ENCODE data around the gene MX1. TPM values are rescaled to one million over a fixed set of nuclear protein-coding genes. Genes with fewer than 3 reads are reported as not detected.

The MX1 gene
- total RNA-seq, 1 donor: 33.3 TPM

- Histone ChIP-seq H3K27me3 (ENCODE audit: insufficient read depth, low read length) (no peaks in the 10 kb centered on the region), H3K36me3 (ENCODE audit: insufficient read depth, low read length) (no peaks in the 10 kb centered on the region), H3K79me2 (ENCODE audit: insufficient read depth, low read length) (no peaks in the 10 kb centered on the region), H3K9me3 (ENCODE audit: low read depth, low read length) (no peaks in the 10 kb centered on the region), H3K4me2 (ENCODE audit: insufficient read depth, low read length) (no peak overlapping the region), H3K4me3 (ENCODE audit: insufficient read depth, low read length) (no peak overlapping the region), H3K27ac (ENCODE audit: low read depth, low read length) (no peak overlapping the region), H4K20me1 (ENCODE audit: insufficient read depth, low read length) (no peaks in the 10 kb centered on the region), H2AFZ (ENCODE audit: low read length) (no peak overlapping the region), H3K4me1 (ENCODE audit: insufficient read depth, low read length) (peaks cover 5% of the 10 kb centered on the region)
- DNase-seq (ENCODE audit: insufficient read length, low spot score, missing footprints): no peak
- TF ChIP-seq, protein P1, sequence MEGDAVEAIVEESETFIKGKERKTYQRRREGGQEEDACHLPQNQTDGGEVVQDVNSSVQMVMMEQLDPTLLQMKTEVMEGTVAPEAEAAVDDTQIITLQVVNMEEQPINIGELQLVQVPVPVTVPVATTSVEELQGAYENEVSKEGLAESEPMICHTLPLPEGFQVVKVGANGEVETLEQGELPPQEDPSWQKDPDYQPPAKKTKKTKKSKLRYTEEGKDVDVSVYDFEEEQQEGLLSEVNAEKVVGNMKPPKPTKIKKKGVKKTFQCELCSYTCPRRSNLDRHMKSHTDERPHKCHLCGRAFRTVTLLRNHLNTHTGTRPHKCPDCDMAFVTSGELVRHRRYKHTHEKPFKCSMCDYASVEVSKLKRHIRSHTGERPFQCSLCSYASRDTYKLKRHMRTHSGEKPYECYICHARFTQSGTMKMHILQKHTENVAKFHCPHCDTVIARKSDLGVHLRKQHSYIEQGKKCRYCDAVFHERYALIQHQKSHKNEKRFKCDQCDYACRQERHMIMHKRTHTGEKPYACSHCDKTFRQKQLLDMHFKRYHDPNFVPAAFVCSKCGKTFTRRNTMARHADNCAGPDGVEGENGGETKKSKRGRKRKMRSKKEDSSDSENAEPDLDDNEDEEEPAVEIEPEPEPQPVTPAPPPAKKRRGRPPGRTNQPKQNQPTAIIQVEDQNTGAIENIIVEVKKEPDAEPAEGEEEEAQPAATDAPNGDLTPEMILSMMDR (IDR thresholded peaks at IDR 0.05; ENCODE audit: extremely low read depth, low read depth, low read length): no peak
Observed at GRCh38 chr21:41466024-41466820, 40.2 kb downstream of the MX1 start.

DNA sequence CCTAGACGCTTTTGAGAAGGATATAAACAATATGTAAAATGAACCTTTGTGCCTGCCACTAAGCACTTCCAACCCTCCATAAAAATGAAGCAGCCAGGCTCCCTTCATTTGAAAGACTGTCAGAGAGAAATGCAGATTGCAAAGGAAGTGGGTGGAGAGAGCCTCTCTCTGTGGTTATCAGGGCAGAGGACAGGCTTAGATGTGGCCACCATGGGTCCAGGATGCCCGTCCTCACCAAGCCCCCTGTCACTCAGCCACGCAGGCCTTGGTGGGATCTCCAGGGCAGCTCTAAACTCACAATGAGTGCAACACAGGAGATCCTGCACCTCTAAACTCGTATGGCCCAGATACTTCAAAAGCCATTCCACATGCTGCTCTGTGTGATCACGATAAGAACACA is 44.0 kb downstream of the MX1 start:
- no peak overlapping the region for H3K4me2 ChIP-seq (ENCODE audit: insufficient read depth, low read length)
- peaks cover 5% of the 10 kb centered on the region for H3K4me1 ChIP-seq (ENCODE audit: insufficient read depth, low read length)
- no peak overlapping the region for H3K27ac ChIP-seq (ENCODE audit: low read depth, low read length)
- no peak overlapping the region for H2AFZ ChIP-seq (ENCODE audit: low read length)
- no peaks in the 10 kb centered on the region for H4K20me1 ChIP-seq (ENCODE audit: insufficient read depth, low read length)
- no peaks in the 10 kb centered on the region for H3K36me3 ChIP-seq (ENCODE audit: insufficient read depth, low read length)
- no peaks in the 10 kb centered on the region for H3K79me2 ChIP-seq (ENCODE audit: insufficient read depth, low read length)
- no peaks in the 10 kb centered on the region for H3K9me3 ChIP-seq (ENCODE audit: low read depth, low read length)
- TF ChIP-seq, protein P1 (IDR thresholded peaks at IDR 0.05; ENCODE audit: extremely low read depth, low read depth, low read length): no peak
- no peak for DNase-seq (ENCODE audit: insufficient read length, low spot score, missing footprints)
- no peaks in the 10 kb centered on the region for H3K27me3 ChIP-seq (ENCODE audit: insufficient read depth, low read length)
- no peak overlapping the region for H3K4me3 ChIP-seq (ENCODE audit: insufficient read depth, low read length)

GRCh38 chr21:41472753-41473548 is 46.9 kb downstream of the MX1 start:
- no peak for DNase-seq (ENCODE audit: insufficient read length, low spot score, missing footprints)
- no peaks in the 10 kb centered on the region for H3K36me3 ChIP-seq (ENCODE audit: insufficient read depth, low read length)
- no peak overlapping the region for H3K4me2 ChIP-seq (ENCODE audit: insufficient read depth, low read length)
- H3K27ac ChIP-seq (ENCODE audit: low read depth, low read length): no peak overlapping the region
- no peaks in the 10 kb centered on the region for H3K27me3 ChIP-seq (ENCODE audit: insufficient read depth, low read length)
- H3K4me1 ChIP-seq (ENCODE audit: insufficient read depth, low read length): peaks cover 4% of the 10 kb centered on the region
- H3K4me3 ChIP-seq (ENCODE audit: insufficient read depth, low read length): no peak overlapping the region
- no peak overlapping the region for H2AFZ ChIP-seq (ENCODE audit: low read length)
- TF ChIP-seq, protein P1 (IDR thresholded peaks at IDR 0.05; ENCODE audit: extremely low read depth, low read depth, low read length): no peak
- H3K9me3 ChIP-seq (ENCODE audit: low read depth, low read length): no peaks in the 10 kb centered on the region
- no peaks in the 10 kb centered on the region for H3K79me2 ChIP-seq (ENCODE audit: insufficient read depth, low read length)
- no peaks in the 10 kb centered on the region for H4K20me1 ChIP-seq (ENCODE audit: insufficient read depth, low read length)
